Ovary (tissue), 9 donors: ENCODE data around the gene GPR26. TPM values are rescaled to one million over a fixed set of nuclear protein-coding genes. Genes with fewer than 3 reads are reported as not detected.

Experiments
- DNase-seq, 5 donors: peaks; one replicate each; pipeline ENCODE4 v3.0.0-alpha.2; 2019 to 2020
- H3K27ac ChIP-seq, 2 donors: fragments of 200-600 bp; one replicate each; pipeline versions ENCODE4 v1.5.1 to v1.8.0; 2019 to 2022
- H3K27me3 ChIP-seq: fragments of 200-600 bp; one replicate; pipeline ENCODE4 v1.8.0; 2022
- H3K36me3 ChIP-seq: fragments of 200-600 bp; sonication (generic); one replicate; pipeline ENCODE4 v1.5.1; 2019
- H3K4me1 ChIP-seq: one replicate; pipeline ENCODE4 v1.8.1; 2013; ENCODE audit warnings: mild to moderate bottlenecking, moderate library complexity; ENCODE audit not compliant: insufficient read depth
- H3K4me3 ChIP-seq: fragments of 200-600 bp; sonication (generic); one replicate; pipeline ENCODE4 v1.5.1; 2017
- H3K9me3 ChIP-seq, 2 donors: fragments of 200-600 bp in 1 of 2; sonication (generic) in 1 of 2; one replicate each; pipeline versions ENCODE4 v1.5.1 to v1.8.1; 2013 to 2019; ENCODE audit warnings: mild to moderate bottlenecking in 1 of 2, moderate library complexity in 1 of 2
- CTCF ChIP-seq, 3 donors: fragments of 450-650 bp in 2 of 3; fragments of 200-600 bp in 1 of 3; IDR thresholded peaks; one replicate each; pipeline versions ENCODE4 v1.5.1 to v1.8.0; 2016 to 2022; ENCODE audit warnings: antibody characterized with exemption in 3 of 3, mild to moderate bottlenecking in 1 of 3
- EP300 ChIP-seq: sonication (generic); formaldehyde crosslinking; IDR thresholded peaks from one replicate; pipeline ENCODE4 v1.6.1; 2017; ENCODE audit warnings: antibody characterized with exemption
- POLR2A ChIP-seq: fragments of 450-650 bp; IDR thresholded peaks from one replicate; pipeline ENCODE4 v1.6.1; 2017; ENCODE audit warnings: antibody characterized with exemption, mild to moderate bottlenecking, moderate library complexity
- WGBS, 3 donors: extraction: QIAGEN DNeasy Blood & Tissue Kit in 1 of 3; methylation state at CpG; one replicate each; pipeline versions ENCODE4 v1.1.5 to v1.1.7; 2013 to 2017; 5-methylcytosine and 5-hydroxymethylcytosine counted together
- intact Hi-C, 4 donors: fragments of 100-400 bp; cut with DNase I; formaldehyde crosslinking; loops; one replicate each; pipeline versions ENCODE4 v1.11.0 to v1.15.1; 2022 to 2023
- polyA plus RNA-seq, 2 donors: library from polyadenylated mRNA; stranded (reverse); fragments of 200-250 nt in 1 of 2; fragments of 350-450 nt in 1 of 2; fragmentation: Illumina TruSeq in 1 of 2; extraction: RNeasy Lipid Tissue Mini Kit (QIAGEN cat#74804) in 1 of 2; gene quantifications; one replicate each; pipeline ENCODE4 v1.2.3, GENCODE V29; 2013 to 2014
- total RNA-seq, 7 donors: library from RNA; depleted of rRNA in 2 of 7; stranded (reverse); fragments of >200 nt in 2 of 7; fragmentation: NEBNext Ultra II Directional in 3 of 7; extraction: Animal tissue kit (Norgen Biotek cat#: 25700) in 3 of 7; gene quantifications; one replicate each; pipeline versions ENCODE4 v1.1.0 to v1.2.4, GENCODE V29; 2016 to 2023
- donor health status: DM: no; HTN: no; CAD: no; lungs with moderate emphysema.
- donor health status: DM: no; HTN: no; CAD: no.
- donor health status: Bipolar disorder and iron deficiency.
- donor health status: DM: yes; HTN: yes; CAD: no.
- donor health status: DM: no; HTN: no; CAD: no.
- donor health status: DM: yes; HTN: yes; CAD: no.

Gene GPR26
- total and polyA plus RNA-seq, 9 donors, result not detected

GRCh38 chr10:123642293-123642692 is 23.9 kb upstream of the GPR26 start:
- DNase-seq, result no peak
- H3K36me3 ChIP-seq, result no peaks in the 10 kb centered on the region
- H3K27ac ChIP-seq, result no peak overlapping the region
- TF ChIP-seq POLR2A, result no peak
- TF ChIP-seq CTCF (IDR thresholded peaks at IDR 0.05), result no peak
- TF ChIP-seq EP300, result no peak
- WGBS, 3 donors, result 15 to 23% (median 23%) methylated on average over 4 of the region's 4 CpGs
- no peaks in the 10 kb centered on the region for H3K27me3 ChIP-seq
- H3K9me3 ChIP-seq, result no peaks in the 10 kb centered on the region
- H3K4me1 ChIP-seq, result no peaks in the 10 kb centered on the region
- no peak overlapping the region for H3K4me3 ChIP-seq
- intact Hi-C loops, result no loop called here

- Histone ChIP-seq H3K27me3 (no peaks in the 10 kb centered on the region), H3K4me1 (no peaks in the 10 kb centered on the region), H3K27ac (no peak overlapping the region), H3K4me3 (no peak overlapping the region), H3K9me3 (no peaks in the 10 kb centered on the region), H3K36me3 (no peaks in the 10 kb centered on the region)
- WGBS, 3 donors, result 51 to 56% (median 53%) methylated on average over 8 of the region's 8 CpGs
- intact Hi-C loops, result no loop called here
- no peak for DNase-seq
- TF ChIP-seq POLR2A, result no peak
- no peak for TF ChIP-seq EP300
- TF ChIP-seq CTCF (IDR thresholded peaks at IDR 0.05), result no peak
Measured at GRCh38 chr10:123642697-123643096, 23.5 kb upstream of the GPR26 start.

- intact Hi-C loops, result no loop called here
- Histone ChIP-seq H3K27me3 (no peaks in the 10 kb centered on the region), H3K36me3 (no peaks in the 10 kb centered on the region), H3K27ac (no peak overlapping the region), H3K4me3 (no peak overlapping the region), H3K4me1 (no peaks in the 10 kb centered on the region), H3K9me3 (no peaks in the 10 kb centered on the region)
- DNase-seq, result no peak
- TF ChIP-seq POLR2A (no peak), CTCF (IDR thresholded peaks at IDR 0.05) (no peak), EP300 (no peak)
- 64 to 70% (median 69%) methylated on average over 10 of the region's 10 CpGs for WGBS, 3 donors
Measured at GRCh38 chr10:123643315-123643714, 22.8 kb upstream of the GPR26 start.

GRCh38 chr10:123645016-123645415 is 21.1 kb upstream of the GPR26 start:
- no peak for TF ChIP-seq CTCF (IDR thresholded peaks at IDR 0.05)
- H3K27me3 ChIP-seq, result no peaks in the 10 kb centered on the region
- intact Hi-C loops, result no loop called here
- WGBS, 3 donors, result 55 to 65% (median 62%) methylated on average over 6 of the region's 6 CpGs
- H3K27ac ChIP-seq, result no peak overlapping the region
- no peaks in the 10 kb centered on the region for H3K4me1 ChIP-seq
- DNase-seq, result no peak
- H3K36me3 ChIP-seq, result no peaks in the 10 kb centered on the region
- H3K4me3 ChIP-seq, result no peak overlapping the region
- no peaks in the 10 kb centered on the region for H3K9me3 ChIP-seq

- Histone ChIP-seq H3K4me1 (no peaks in the 10 kb centered on the region), H3K36me3 (no peaks in the 10 kb centered on the region), H3K27me3 (no peaks in the 10 kb centered on the region), H3K4me3 (no peak overlapping the region), H3K27ac (no peak overlapping the region), H3K9me3 (no peaks in the 10 kb centered on the region)
- intact Hi-C loops, result no loop called here
- WGBS, 3 donors, result 79 to 81% (median 80%) methylated on average over 10 of the region's 10 CpGs
- no peak for DNase-seq
- TF ChIP-seq CTCF (IDR thresholded peaks at IDR 0.05), result no peak
- no peak for TF ChIP-seq EP300
Measured at GRCh38 chr10:123645615-123646014, 20.5 kb upstream of the GPR26 start.
